Stimulated activated naive CD8-positive, alpha-beta T cell treated with anti-CD3 and anti-CD28 coated beads, Interleukin-15, Interleukin-2, amounts not matched to agents 100 ng/mL and 50 ng/mL, for 24 hours (primary cell): Measurements from ENCODE around the gene SPATA20.

Experiments used
- H3K27ac Mint-ChIP-seq: one replicate; pipeline ENCODE4 v1.8.0; 2021; ENCODE audit warnings: mild to moderate bottlenecking, mixed read lengths
- H3K27me3 Mint-ChIP-seq: one replicate; pipeline ENCODE4 v1.8.0; 2021; ENCODE audit warnings: mixed read lengths
- H3K36me3 Mint-ChIP-seq: one replicate; pipeline ENCODE4 v1.8.0; 2021; ENCODE audit warnings: low read depth, mixed read lengths
- H3K4me1 Mint-ChIP-seq: one replicate; pipeline ENCODE4 v1.8.0; 2021; ENCODE audit warnings: low read depth, mixed read lengths
- H3K4me3 Mint-ChIP-seq: one replicate; pipeline ENCODE4 v1.8.0; 2021; ENCODE audit warnings: mild to moderate bottlenecking, mixed read lengths
- H3K9me3 Mint-ChIP-seq: one replicate; pipeline ENCODE4 v1.8.0; 2021; ENCODE audit warnings: mixed read lengths

SPATA20 gene

GRCh38 chr17:50598487-50598886 is 51.5 kb downstream of the SPATA20 start:
- Mint-ChIP-seq H3K27ac (no peak overlapping the region), H3K4me3 (no peak overlapping the region), H3K36me3 (no peaks in the 10 kb centered on the region), H3K27me3 (peaks cover 11% of the 10 kb centered on the region), H3K4me1 (no peaks in the 10 kb centered on the region), H3K9me3 (no peaks in the 10 kb centered on the region)

- Mint-ChIP-seq H3K4me1 (no peaks in the 10 kb centered on the region), H3K27ac (no peak overlapping the region), H3K36me3 (no peaks in the 10 kb centered on the region), H3K9me3 (no peaks in the 10 kb centered on the region), H3K27me3 (peaks cover 16% of the 10 kb centered on the region), H3K4me3 (no peak overlapping the region)
Measured at GRCh38 chr17:50599606-50600005, 52.6 kb downstream of the SPATA20 start.

- Mint-ChIP-seq H3K4me3 (no peak overlapping the region), H3K27me3 (peaks cover 24% of the 10 kb centered on the region), H3K9me3 (no peaks in the 10 kb centered on the region), H3K36me3 (no peaks in the 10 kb centered on the region), H3K27ac (peak overlapping the region; percentile 59), H3K4me1 (no peaks in the 10 kb centered on the region)
Measured at GRCh38 chr17:50601823-50602375, 54.9 kb downstream of the SPATA20 start.

GRCh38 chr17:50602836-50603235 is 55.9 kb downstream of the SPATA20 start:
- H3K4me1 Mint-ChIP-seq, result no peaks in the 10 kb centered on the region
- H3K27me3 Mint-ChIP-seq, result peaks cover 24% of the 10 kb centered on the region
- H3K4me3 Mint-ChIP-seq, result no peak overlapping the region
- no peaks in the 10 kb centered on the region for H3K9me3 Mint-ChIP-seq
- H3K27ac Mint-ChIP-seq, result no peak overlapping the region
- no peaks in the 10 kb centered on the region for H3K36me3 Mint-ChIP-seq

- no peaks in the 10 kb centered on the region for H3K36me3 Mint-ChIP-seq
- no peaks in the 10 kb centered on the region for H3K9me3 Mint-ChIP-seq
- peaks cover 24% of the 10 kb centered on the region for H3K27me3 Mint-ChIP-seq
Measured at GRCh38 chr17:50603340-50603739, 56.4 kb downstream of the SPATA20 start.

GRCh38 chr17:50604513-50604912 is 57.5 kb downstream of the SPATA20 start:
- no peak overlapping the region for H3K27ac Mint-ChIP-seq
- H3K36me3 Mint-ChIP-seq, result no peaks in the 10 kb centered on the region
- no peak overlapping the region for H3K4me3 Mint-ChIP-seq
- H3K4me1 Mint-ChIP-seq, result no peaks in the 10 kb centered on the region
- no peaks in the 10 kb centered on the region for H3K9me3 Mint-ChIP-seq
- peaks cover 24% of the 10 kb centered on the region for H3K27me3 Mint-ChIP-seq

More at GRCh38 chr17:50603340-50603739, 56.4 kb downstream of the SPATA20 start:
- Mint-ChIP-seq H3K4me3 (no peak overlapping the region), H3K4me1 (no peaks in the 10 kb centered on the region), H3K27ac (no peak overlapping the region)

GRCh38 chr17:50605429-50605828 is 58.5 kb downstream of the SPATA20 start:
- H3K27me3 Mint-ChIP-seq, result peaks cover 24% of the 10 kb centered on the region

More at GRCh38 chr17:50605429-50605828, 58.5 kb downstream of the SPATA20 start:
- Mint-ChIP-seq H3K27ac (no peak overlapping the region), H3K9me3 (no peaks in the 10 kb centered on the region), H3K4me3 (no peak overlapping the region), H3K4me1 (no peaks in the 10 kb centered on the region), H3K36me3 (no peaks in the 10 kb centered on the region)
